ENCODE data around the gene ARHGEF4.
"Not testable (repeated sequence)": the region's sequence is repeated elsewhere in the genome, so short reads cannot be mapped to it uniquely, and the experiment has no call there.

Gene ARHGEF4

GRCh38 chr2:131058214-131058843 is 221.6 kb downstream of the ARHGEF4 start:
- no peak for DNase-seq

- DNase-seq: no peak
Observed at GRCh38 chr2:131058920-131059319, 222.2 kb downstream of the ARHGEF4 start.

GRCh38 chr2:131063501-131064283 is 227.0 kb downstream of the ARHGEF4 start:
- no peak for DNase-seq

DNA sequence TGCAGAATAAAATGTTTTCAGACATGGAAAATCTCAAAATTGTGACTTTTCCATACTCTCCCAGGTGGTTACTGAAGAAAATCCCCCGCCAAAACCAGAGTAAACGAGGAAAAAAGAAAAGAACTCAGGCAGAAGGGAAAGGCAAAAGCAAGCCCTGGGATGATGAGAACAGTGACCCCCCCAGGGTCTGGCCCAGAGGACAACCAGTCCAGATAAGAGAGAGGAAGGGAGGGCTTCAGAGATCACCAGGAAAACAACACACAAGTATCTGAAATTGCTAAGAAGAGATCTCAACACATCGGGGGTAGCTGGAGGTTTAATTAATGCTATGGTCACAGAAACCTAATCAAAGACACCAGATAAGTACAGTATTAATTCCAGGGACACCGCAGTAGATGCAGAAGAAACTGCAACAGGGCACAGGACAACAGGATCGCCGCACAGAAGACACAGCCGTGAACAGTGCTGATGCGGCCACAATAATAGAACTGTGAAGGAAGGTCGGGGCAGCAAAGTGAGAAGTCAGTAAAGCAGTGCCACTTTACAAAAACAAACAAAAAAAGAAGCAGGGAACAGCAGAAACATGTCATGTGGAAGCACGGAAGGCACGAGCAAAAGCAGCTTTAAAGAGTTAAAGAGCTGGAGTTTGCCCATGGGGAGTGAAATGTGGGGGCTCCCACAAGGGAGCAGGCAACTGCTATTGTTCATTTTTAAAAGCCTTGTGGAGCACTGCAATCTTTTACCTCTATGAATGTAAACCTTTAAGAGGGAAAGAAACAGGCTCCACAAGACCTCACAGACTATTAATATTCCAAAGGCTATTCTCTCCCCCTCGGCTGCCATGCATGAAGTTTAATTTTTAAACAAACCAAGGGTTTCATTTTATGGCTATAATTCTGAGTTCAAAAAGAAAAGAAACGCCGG is 228.1 kb downstream of the ARHGEF4 start:
- no peak for DNase-seq

DNA sequence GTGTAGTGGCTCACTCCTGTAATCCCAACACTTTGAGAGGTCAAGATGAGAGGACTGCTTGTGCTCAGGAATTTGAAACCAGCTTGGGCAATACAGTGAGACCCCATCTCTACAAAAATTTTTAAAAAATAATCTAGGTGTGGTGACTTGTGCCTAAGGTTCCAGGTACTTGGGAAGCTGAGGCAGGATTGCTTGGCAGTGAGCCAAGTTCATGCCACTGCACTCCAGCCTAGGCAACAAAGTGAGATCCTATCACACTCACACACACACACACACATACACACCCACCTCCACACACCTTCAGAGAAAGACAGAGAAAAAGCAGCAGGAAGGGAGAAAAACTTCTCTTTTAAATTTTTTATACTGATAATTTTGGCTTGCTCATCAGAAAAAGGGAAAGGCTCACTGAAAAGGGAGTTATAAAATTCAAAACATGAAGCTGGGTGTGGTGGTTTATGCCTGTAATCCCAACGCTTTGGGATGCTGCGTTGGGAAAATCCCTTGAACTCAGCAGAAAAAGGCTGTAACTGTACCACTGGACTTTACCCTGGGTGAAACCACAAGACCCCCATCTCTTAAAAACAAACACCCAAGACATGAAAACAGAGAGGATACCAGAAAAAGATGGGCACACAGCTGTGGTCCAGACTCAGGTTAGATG is 230.9 kb downstream of the ARHGEF4 start:
- no peak for DNase-seq

- DNase-seq: not testable (repeated sequence)
Observed at GRCh38 chr2:131068172-131068571, 231.5 kb downstream of the ARHGEF4 start.

GRCh38 chr2:131075578-131075977 is 238.9 kb downstream of the ARHGEF4 start:
- DNase-seq: not testable (repeated sequence)

DNA sequence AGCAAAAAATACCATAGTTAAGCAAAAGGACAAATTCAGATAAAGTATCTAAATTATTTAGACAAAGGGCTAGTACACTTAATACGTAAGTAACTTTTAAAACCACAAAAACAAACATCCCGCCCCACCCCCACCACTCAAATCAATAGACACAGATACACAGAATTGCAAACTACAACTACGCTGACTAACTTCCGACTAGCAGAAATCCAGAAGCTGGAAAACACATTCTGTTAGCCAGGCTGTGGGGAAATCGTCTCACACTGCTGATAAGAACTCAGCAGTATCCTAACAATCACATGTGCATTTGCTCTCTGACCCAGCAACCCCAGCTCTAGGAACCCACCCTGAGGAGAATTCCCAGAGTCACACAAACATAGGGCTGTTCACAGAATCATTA is 240.0 kb downstream of the ARHGEF4 start:
- no peak for DNase-seq

GRCh38 chr2:131077182-131077846 is 240.6 kb downstream of the ARHGEF4 start:
- no peak for DNase-seq

- no peak for DNase-seq
Observed at GRCh38 chr2:131077966-131078365, 241.3 kb downstream of the ARHGEF4 start.

- not testable (repeated sequence) for DNase-seq
Observed at GRCh38 chr2:131079931-131080330, 243.2 kb downstream of the ARHGEF4 start.

DNA sequence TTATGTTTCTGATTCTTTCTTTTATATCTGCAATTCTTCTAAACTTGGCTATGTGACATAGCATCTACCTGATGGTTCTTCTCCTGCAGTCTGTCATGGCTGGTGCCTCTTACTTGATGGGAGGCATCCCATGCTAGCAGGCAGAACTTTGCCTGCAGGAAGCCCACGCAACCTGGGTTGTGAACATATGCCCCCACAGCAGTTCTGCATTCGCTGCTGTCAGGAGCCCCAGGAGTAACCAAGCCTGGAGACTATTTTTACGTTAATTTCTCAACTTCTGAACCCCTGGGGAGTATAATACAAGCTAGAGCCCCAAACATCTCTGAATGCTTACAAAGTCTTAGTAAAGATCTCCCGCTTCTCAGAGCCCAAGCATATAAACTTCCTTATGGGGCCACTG is 244.5 kb downstream of the ARHGEF4 start:
- DNase-seq: no peak

DNA sequence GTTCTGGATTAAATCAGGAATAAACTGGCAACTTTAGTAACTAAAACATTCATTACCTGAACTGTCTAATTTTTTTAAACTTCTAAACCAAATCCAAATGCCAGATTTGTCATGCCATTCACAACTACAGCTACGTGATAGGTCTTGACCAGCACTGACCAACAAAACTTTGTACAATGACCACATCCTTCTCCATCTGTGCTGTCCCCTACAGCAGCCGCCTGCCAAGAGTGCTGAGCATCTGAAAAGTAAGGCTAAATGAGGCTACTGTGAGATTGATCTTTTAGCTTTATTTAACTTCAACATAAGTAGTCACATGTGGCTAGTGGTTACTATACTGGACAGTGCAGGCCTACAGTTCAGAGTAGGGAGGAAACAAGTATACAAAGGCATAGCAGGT is 248.9 kb downstream of the ARHGEF4 start:
- no peak for DNase-seq

DNA sequence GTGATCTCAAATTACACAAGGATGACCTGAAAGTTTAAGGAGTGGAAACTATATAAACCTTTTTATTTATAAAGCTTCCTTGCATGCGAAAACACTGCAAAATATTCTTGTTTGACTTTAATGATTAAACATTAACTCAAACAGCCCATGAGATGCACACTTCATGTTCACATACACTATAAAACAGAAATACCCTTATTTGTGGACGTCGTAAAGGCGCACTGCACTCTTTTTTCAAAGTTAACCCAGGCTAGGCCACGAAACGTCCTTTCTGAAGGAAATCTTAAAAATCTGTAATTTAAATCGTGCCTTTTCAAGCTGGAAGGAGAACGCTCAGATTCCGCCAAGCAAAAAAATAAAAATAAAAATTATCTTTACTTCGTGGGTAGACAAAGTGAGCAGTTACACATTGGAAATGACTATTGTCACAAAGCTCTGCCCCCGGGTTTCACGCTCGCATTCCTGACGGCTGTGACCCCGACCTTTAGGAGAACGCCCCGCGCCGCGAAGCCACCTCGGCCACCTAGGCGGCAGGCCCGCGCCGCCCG is 255.8 kb downstream of the ARHGEF4 start:
- DNase-seq: no peak

GRCh38 chr2:131093006-131093695 is 256.4 kb downstream of the ARHGEF4 start, which contains the start of gene FAM168B:
FAM168B (minus strand) TSS chr2:131093460; CDS start chr2:131082646, 10,814 bp downstream.
- peak; percentile 93 for DNase-seq

DNA sequence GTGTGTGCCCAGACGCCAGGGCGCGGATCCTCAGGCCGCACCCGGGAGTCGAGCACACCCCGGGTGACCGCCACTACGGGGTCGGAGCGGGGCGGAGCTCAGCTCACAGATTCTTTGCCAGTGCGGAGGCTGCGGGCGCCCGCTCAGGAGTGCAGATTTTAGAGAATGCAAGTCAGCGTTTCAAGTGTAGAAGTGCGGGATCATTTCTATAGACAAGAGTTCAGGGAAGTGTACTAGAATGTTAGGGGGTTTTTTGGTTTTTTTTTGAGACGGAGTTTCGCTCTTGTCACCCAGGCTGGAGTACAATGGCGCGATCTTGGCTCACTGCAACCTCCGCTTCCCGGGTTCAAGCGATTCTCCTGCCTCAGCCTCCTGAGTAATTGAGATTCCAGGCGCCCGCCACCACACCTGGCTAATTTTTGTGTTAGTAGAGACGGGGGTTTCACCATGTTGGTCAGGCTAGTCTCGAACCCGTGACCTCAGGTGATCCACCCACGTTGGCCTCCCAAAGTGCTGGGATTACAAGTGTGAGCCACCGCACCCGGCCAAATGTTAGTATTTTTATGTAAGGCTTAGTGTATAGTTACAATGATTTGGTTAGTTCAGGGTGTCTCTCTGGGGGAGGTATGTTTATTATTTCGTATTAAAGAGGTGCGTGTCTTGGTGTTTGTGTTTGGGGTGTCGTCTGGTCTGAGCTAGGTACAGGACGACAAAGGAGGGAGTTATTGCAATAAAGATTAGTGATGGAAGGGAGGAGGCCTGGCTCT is 257.2 kb downstream of the ARHGEF4 start:
- peak; percentile 15 for DNase-seq

DNA sequence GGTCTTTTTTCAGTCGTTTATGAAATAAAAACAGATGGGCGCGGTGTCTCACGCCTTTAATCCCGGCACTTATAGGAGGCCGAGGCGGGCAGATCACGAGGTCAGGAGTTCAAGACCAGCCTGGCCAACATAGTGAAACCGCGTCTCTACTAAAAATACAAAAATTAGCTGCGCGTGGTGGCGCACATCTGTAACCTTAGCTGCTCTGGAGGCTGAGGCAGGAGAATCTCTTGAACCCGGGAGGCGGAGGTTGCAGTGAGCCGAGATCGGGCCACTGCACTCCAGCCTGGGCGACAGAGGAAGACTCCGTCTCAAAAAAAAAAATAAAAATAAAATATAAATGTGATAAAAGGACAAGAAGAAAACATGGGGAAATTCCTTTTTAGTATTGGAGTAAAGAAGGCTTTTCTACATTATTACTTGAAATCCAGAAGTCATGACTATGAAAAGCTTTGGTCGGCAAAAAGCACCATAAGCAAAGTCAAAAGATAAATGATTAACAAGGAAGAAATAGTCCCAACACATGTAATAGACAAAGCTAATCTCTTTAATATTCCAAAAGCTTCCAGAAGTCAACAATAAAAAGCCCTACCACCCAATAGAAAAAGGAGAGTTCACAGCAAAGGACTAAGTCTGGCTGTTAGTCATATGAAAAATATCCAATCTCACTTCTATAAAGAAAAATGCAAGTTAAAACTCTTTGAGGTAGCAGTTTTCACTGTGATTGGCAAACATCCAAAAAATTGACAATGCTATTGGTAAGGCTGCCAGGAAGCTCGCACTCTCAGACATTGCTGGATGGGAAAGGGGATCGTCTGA is 258.0 kb downstream of the ARHGEF4 start:
- DNase-seq: no peak

Data from activated CD4-positive, alpha-beta T cell treated with anti-CD3 and anti-CD28 coated beads, Interleukin-10, Interleukin-2, amounts not matched to agents 100 ng/mL and 50 ng/mL, durations not matched to agents 16 hours and 8 hours (primary cell).